Measurements from ENCODE around the gene INPP5A. TPM values are rescaled to one million over a fixed set of nuclear protein-coding genes. Genes with fewer than 3 reads are reported as not detected.

The INPP5A gene
- total and polyA plus RNA-seq, 2 of the 13 experiments (the other 11 are each of a cell fraction or from before 2014, with no cell fraction given), result 17.5 to 37.9 TPM

DNA sequence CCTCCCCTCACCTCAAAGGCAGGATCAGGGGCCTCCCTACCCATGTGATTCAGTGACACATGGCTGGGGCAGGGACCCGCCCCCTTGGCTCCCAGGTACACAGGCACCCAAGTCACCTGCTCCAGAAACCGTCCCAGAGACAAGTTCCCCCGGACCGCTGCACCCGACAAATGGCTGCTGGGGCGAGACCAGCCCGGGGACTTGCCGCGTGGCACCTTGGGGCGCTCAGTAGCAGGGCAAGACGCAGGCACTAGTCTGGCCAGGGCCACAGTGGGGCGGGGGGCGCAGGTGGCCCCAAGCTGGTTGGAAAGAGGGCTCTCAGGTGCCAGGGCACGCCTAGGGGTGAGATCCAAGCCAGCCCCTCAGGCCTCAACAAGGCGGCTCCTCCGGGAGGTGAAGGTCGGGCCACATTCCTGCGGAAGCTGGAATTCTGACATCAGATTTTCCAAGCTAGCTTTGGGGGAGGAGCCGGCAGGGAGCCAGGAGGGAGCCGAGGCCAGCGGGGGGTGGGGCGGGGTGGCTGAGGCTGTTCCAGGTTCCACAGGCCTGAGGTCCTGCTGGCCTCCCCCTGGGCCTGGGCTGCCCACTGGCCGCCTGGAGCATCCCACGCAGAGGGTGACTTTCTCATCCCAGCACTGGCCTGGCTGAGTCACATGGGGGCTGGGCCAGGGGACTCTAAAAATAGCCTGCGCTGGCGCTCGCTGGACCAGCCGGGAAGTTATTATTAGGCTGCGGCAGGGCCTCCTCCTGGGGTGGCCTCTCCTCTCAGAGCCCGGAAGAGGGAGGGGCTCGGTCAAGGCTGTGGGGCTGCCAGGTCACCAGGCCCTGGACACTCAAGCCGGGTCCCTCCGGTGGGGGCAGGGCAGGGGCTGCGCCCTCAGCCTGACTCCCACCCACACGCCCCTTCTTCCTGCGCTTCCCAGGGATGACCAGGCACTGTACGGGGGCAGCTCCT is 20.5 kb upstream of the INPP5A start (continued):
- TF ChIP-seq SYNCRIP (IDR thresholded peaks at IDR 0.05; ENCODE audit: insufficient read depth, low read depth, low read length) (no peak), MATR3 (CRISPR knock-in tag; IDR thresholded peaks at IDR 0.05) (no peak), RFXANK (CRISPR knock-in tag; IDR thresholded peaks at IDR 0.05) (no peak), ZNF598 (CRISPR knock-in tag; IDR thresholded peaks at IDR 0.05; ENCODE audit: borderline replicate concordance) (no peak), ZNF546 (CRISPR knock-in tag; conservative IDR thresholded peaks at IDR 0.05) (no peak), MNT (IDR thresholded peaks at IDR 0.05) (no peak), ZNF24 (IDR thresholded peaks at IDR 0.05) (no peak), ZNF562 (CRISPR knock-in tag; IDR thresholded peaks at IDR 0.05; ENCODE audit: borderline replicate concordance) (no peak), IKZF4 (CRISPR knock-in tag; IDR thresholded peaks at IDR 0.05; ENCODE audit: borderline replicate concordance, low read depth, not compliant biosample characterization) (no peak), HES4 (CRISPR knock-in tag; IDR thresholded peaks at IDR 0.05; ENCODE audit: borderline replicate concordance) (no peak), AKAP8 (CRISPR knock-in tag; IDR thresholded peaks at IDR 0.05) (no peak), ZBTB39 (CRISPR knock-in tag; IDR thresholded peaks at IDR 0.05) (no peak), TEAD2 (CRISPR knock-in tag; IDR thresholded peaks at IDR 0.05) (no peak), FOXA3 (CRISPR knock-in tag; IDR thresholded peaks at IDR 0.05) (peak; percentile 38; the same call in 1 of the 2 replicates), ZNF431 (CRISPR knock-in tag; IDR thresholded peaks at IDR 0.05; ENCODE audit: borderline replicate concordance, low read depth) (no peak), RFX1 (IDR thresholded peaks at IDR 0.05) (no peak), ASH2L (IDR thresholded peaks at IDR 0.05; ENCODE audit: insufficient read length, low read depth, low read length) (peak; percentile 83), EZH2 (conservative IDR thresholded peaks at IDR 0.05; ENCODE audit: low read depth, low read length) (no peak), IRF1 (CRISPR knock-in tag; IDR thresholded peaks at IDR 0.05; ENCODE audit: low read depth) (no peak), RORA (CRISPR knock-in tag; IDR thresholded peaks at IDR 0.05) (no peak), TCF7 (IDR thresholded peaks at IDR 0.05; ENCODE audit: low read depth) (no peak; the same call in 1 of the 2 replicates), FOXM1 (CRISPR knock-in tag; IDR thresholded peaks at IDR 0.05) (no peak), ZNF530 (CRISPR knock-in tag; IDR thresholded peaks at IDR 0.05; ENCODE audit: low read depth) (no peak), ZNF549 (CRISPR knock-in tag; IDR thresholded peaks at IDR 0.05) (no peak)
- TF ChIP-seq, protein P1, sequence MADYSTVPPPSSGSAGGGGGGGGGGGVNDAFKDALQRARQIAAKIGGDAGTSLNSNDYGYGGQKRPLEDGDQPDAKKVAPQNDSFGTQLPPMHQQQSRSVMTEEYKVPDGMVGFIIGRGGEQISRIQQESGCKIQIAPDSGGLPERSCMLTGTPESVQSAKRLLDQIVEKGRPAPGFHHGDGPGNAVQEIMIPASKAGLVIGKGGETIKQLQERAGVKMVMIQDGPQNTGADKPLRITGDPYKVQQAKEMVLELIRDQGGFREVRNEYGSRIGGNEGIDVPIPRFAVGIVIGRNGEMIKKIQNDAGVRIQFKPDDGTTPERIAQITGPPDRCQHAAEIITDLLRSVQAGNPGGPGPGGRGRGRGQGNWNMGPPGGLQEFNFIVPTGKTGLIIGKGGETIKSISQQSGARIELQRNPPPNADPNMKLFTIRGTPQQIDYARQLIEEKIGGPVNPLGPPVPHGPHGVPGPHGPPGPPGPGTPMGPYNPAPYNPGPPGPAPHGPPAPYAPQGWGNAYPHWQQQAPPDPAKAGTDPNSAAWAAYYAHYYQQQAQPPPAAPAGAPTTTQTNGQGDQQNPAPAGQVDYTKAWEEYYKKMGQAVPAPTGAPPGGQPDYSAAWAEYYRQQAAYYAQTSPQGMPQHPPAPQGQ (CRISPR knock-in tag; IDR thresholded peaks at IDR 0.05; ENCODE audit: borderline replicate concordance), result no peak

All from HepG2 (cell line).